Measurements from ENCODE around the gene ZAP70.

Gene ZAP70

GRCh38 chr2:97754690-97755346 is 41.4 kb downstream of the ZAP70 start:
- Histone ChIP-seq H3K4me1 (ENCODE audit: control insufficient read depth in 1 of 2, insufficient read depth in 1 of 2, low read depth in 1 of 2, low read length in 1 of 2) (no peaks in the 10 kb centered on the region), H3K36me3 (peaks cover 89% of the 10 kb centered on the region), H3K27ac (no peak overlapping the region), H3K4me3 (ENCODE audit: low read depth in 1 of 2, low read length in 1 of 2) (no peak overlapping the region), H3K9me3 (peaks cover 4% of the 10 kb centered on the region), H3K27me3 (no peaks in the 10 kb centered on the region)
- TF ChIP-seq CTCF (IDR thresholded peaks at IDR 0.05) = no peak

- Histone ChIP-seq H3K27me3 (no peaks in the 10 kb centered on the region), H3K4me1 (ENCODE audit: control insufficient read depth in 1 of 2, insufficient read depth in 1 of 2, low read depth in 1 of 2, low read length in 1 of 2) (no peaks in the 10 kb centered on the region), H3K36me3 (peaks cover 89% of the 10 kb centered on the region), H3K27ac (no peak overlapping the region), H3K4me3 (ENCODE audit: low read depth in 1 of 2, low read length in 1 of 2) (no peak overlapping the region), H3K9me3 (peaks cover 4% of the 10 kb centered on the region)
- TF ChIP-seq CTCF (IDR thresholded peaks at IDR 0.05) = no peak
Observed at GRCh38 chr2:97755491-97755890, 42.1 kb downstream of the ZAP70 start.

- TF ChIP-seq CTCF (IDR thresholded peaks at IDR 0.05) = no peak
- Histone ChIP-seq H3K27ac (no peak overlapping the region), H3K27me3 (no peaks in the 10 kb centered on the region), H3K4me3 (ENCODE audit: low read depth in 1 of 2, low read length in 1 of 2) (no peak overlapping the region), H3K4me1 (ENCODE audit: control insufficient read depth in 1 of 2, insufficient read depth in 1 of 2, low read depth in 1 of 2, low read length in 1 of 2) (no peaks in the 10 kb centered on the region), H3K9me3 (peaks cover 4% of the 10 kb centered on the region), H3K36me3 (peaks cover 91% of the 10 kb centered on the region)
Observed at GRCh38 chr2:97757062-97757461, 43.7 kb downstream of the ZAP70 start.

GRCh38 chr2:97758131-97758705 is 44.8 kb downstream of the ZAP70 start:
- no peaks in the 10 kb centered on the region for H3K4me1 ChIP-seq (ENCODE audit: control insufficient read depth in 1 of 2, insufficient read depth in 1 of 2, low read depth in 1 of 2, low read length in 1 of 2)
- TF ChIP-seq CTCF (IDR thresholded peaks at IDR 0.05) = no peak
- H3K36me3 ChIP-seq = peaks cover 91% of the 10 kb centered on the region
- H3K4me3 ChIP-seq (ENCODE audit: low read depth in 1 of 2, low read length in 1 of 2) = no peak overlapping the region
- H3K27me3 ChIP-seq = no peaks in the 10 kb centered on the region
- H3K9me3 ChIP-seq = peaks cover 4% of the 10 kb centered on the region
- no peak overlapping the region for H3K27ac ChIP-seq

GRCh38 chr2:97759727-97760407 is 46.5 kb downstream of the ZAP70 start:
- peaks cover 4% of the 10 kb centered on the region for H3K9me3 ChIP-seq

More at GRCh38 chr2:97759727-97760407, 46.5 kb downstream of the ZAP70 start:
- no peak overlapping the region for H3K27ac ChIP-seq
- H3K27me3 ChIP-seq = no peaks in the 10 kb centered on the region
- TF ChIP-seq CTCF (IDR thresholded peaks at IDR 0.05) = no peak
- H3K36me3 ChIP-seq = peaks cover 99% of the 10 kb centered on the region
- H3K4me3 ChIP-seq (ENCODE audit: low read depth in 1 of 2, low read length in 1 of 2) = no peak overlapping the region
- H3K4me1 ChIP-seq (ENCODE audit: control insufficient read depth in 1 of 2, insufficient read depth in 1 of 2, low read depth in 1 of 2, low read length in 1 of 2) = peaks cover 8% of the 10 kb centered on the region in 2 experiments
